GM21529 (cell line): ENCODE data around the gene SCLY.

ENCODE experiments used
- ATAC-seq: cut with Tn5 transposase; IDR thresholded peaks from one replicate; pipeline ENCODE4 v1.9.1; 2021; ENCODE audit not compliant: unreplicated experiment

Gene SCLY

DNA sequence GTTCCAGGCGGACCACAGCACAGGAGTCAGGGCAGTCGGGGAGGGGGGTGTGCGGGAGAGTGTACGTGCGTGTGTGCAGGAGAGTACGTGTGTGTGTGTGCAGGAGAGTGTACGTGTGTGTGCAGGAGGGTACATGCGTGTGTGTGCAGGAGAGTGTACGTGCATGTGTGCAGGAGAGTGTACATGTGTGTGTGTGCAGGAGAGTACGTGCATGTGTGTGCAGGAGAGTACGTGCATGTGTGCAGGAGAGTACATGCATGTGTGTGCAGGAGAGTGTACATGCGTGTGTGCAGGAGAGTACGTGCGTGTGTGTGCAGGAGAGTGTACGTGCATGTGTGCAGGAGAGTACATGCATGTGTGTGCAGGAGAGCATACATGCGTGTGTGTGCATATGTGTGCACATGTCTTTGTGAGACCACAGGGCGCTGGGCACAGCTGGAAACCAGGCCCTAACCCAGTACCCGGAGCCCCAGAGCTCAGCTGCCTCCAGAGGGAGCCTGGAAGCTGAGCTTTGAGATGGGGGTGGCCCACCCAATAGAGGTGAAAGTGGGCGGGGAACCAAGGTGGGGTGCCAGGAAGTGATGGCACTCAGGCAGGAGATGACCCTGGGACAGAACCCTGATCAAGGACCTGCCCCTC is 63.8 kb downstream of the SCLY start:
- ATAC-seq = no peak

DNA sequence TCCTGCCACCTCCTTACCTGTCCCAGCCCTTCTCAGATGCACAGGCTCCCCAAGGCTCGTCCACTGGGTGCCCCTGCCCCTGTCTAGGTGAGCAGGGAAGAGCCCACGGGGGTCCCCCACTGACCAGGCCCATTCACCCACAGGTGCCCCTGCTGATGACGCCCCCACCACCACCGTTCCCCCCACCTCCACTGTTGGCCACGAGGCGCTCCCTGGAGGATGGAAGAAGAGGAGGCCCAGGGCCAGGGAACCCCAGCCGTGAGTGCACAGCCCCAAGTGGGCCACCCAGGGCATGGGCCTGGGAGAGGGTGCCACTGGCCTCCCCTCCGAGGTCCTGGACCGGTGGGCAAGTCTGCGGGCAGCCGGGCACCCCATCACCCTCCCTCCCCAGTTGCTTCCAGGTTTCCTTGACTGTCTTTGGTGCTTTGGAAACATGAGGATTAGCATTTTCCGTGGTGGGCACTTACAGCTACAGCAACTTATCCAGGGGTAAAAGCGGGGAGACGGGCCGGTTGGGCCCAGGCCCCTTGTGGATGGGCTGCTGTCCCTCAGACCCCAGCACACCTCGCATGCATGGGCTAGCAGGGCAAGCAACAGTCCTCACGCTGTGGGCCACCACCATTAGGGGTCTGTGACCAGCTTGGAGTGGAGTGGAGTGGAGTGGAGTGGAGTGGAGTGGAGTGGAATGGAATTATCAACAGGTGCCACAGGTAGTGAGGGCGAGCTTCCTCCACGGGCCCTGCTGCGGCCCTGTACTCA is 64.5 kb downstream of the SCLY start:
- no peak for ATAC-seq

DNA sequence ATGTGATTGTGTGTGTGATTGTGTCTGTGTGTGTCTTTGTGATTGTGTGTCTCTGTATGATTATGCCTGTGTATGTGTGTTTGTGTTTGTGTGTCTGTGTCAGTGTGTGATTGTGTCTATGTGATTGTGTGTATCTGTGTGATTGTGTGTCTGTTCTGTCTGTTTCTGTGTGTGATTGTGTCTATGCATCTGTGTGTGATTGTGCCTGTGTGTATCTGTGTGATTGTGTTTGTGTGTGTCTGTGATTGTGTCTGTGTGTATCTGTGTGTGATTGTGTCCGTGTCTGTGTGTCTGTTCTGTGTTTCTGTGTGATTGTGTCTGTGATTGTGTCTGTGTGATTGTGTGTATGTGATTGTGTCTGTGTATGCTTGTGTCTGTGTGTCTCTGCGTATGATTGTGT is 65.5 kb downstream of the SCLY start:
- no peak for ATAC-seq

DNA sequence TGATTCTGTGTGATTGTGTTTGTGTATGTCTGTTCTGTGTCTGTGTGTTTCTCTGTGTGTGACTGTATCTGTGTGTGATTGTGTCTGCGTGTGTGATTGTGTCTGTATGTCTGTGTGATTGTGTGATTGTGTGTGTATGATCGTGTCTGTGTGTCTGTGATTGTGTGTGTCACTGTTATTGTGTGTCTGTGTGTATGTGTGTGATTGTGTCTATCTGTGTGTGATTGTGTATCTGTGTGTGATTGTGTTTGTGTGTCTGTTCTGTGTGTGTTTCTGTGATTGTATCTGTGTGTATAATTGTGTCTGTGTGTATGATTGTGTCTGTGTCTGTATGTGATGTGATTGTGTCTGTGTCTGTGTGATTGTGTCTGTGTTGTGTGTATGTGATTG is 66.0 kb downstream of the SCLY start:
- no peak for ATAC-seq

DNA sequence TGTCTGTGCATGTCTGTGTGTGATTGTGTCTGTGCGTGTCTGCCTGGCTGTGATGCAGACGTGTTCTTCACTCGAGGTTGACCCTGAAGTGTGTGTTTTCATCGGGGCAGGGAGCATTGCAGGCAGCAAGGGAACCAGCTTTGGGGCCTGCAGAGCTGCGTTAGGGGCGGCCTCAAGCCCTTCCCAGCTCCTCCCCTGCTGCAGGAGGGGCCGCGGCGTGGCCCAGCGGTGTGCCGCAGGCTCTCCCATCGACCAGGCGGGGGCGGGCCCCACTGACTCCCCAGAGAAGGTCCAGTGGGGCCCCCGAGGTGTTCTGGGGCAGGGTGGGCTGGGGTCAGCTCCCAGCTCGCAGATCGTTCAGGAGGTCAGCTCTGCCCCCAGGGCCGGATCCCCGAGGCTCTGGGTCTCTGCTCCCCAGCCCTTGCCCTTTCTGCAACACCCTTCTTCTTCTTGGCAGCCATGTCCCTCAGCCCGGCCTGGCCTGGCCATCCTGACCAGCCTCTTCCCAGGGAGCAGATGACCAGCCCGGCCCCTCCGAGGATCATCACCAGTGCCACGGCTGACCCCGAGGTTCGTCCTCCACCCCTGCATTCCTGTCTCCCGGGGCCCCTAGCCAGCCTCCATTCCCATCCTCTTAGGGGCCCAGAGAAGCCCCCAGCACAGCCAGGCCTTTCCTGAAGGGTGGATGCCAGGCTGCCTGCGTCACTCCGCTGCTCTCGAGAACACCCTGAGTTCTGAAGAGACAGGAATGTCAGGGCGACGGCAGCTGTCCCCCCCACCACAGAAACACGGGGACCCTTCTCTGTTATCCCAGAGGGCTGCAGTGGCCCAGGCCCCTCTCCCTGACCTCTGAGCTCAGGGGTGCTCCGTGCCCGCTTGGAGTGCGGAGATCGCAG is 66.6 kb downstream of the SCLY start:
- peak; percentile 64 for ATAC-seq

DNA sequence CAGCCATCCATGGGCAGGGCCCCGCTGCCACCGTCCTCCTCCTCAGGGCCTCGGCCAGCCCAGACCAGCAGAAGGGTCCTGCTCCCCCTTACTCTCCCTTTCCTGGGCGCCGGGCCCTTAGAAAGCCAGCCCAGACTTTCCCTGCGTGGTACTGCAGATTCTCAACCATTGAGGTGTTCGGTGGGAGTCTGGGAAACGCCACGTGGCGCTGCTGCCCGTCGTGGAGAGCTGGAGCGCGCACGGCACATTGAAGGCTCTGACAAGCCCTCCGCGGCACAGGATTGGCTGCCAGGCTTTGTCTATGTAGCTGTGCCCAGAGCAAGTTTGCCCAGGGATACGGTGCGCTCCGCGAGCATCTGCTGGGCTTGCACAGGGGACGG is 67.2 kb downstream of the SCLY start:
- no peak for ATAC-seq

DNA sequence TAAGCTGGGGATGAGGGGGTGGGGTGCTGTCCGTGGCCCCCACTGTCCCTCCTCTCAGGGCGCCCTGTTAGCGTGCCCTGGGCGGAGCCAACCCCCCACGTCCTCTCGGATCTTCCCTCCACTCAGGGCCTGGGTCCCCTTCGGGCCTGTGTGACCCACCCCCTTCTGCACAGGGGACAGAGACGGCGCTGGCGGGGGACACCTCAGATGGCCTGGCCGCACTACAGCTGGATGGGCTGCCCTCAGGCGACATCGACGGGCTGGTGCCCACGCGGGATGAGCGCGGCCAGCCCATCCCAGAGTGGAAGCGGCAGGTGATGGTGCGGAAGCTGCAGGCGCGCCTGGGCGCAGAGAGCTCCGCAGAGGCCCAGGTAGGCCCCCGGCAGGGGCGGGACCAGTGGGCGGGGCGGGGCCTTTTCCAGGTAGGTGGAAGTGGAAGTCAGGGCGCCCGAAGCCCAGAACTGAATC is 67.8 kb downstream of the SCLY start:
- ATAC-seq = no peak

DNA sequence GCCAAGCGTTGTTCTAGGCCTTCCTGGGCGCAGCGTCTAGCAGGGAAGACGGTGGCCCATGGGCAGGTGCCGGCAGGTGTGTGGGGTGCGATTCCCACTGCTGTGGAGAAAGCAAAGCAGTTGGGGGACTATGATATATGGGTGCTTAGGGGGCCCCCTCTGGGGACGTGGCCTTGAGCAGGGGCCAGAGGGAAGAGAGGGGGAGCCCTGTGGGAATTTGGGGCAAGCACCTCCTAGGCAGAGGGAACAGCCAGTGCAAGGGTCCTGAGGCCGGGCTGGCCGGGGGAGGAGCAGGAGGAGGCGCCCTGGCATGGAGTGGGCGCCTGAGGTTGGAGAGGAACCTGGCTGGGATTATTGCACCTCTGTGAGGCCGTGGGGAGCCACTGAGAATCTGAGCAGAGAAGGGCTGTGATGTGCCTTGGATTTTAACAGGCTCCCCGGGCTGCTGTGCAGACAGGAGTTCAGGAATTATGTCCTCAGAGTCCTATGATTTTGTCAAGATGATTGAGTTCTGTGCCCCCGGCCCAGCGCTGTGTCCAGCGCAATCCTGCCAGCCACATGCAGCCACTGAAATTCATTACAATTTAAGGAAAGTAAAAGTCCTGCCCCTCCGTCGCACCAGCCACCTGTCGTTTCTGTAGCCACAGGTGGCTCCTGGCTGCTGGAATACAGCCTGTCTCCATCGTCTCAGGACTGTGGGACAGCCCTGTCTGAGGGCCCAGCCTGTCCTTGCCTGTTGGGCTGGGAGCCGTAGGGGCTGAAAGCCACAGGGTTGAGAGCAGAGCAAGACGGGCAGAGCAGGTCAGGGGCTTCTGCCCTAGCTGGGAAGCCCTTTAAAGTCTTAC is 68.6 kb downstream of the SCLY start:
- no peak for ATAC-seq

DNA sequence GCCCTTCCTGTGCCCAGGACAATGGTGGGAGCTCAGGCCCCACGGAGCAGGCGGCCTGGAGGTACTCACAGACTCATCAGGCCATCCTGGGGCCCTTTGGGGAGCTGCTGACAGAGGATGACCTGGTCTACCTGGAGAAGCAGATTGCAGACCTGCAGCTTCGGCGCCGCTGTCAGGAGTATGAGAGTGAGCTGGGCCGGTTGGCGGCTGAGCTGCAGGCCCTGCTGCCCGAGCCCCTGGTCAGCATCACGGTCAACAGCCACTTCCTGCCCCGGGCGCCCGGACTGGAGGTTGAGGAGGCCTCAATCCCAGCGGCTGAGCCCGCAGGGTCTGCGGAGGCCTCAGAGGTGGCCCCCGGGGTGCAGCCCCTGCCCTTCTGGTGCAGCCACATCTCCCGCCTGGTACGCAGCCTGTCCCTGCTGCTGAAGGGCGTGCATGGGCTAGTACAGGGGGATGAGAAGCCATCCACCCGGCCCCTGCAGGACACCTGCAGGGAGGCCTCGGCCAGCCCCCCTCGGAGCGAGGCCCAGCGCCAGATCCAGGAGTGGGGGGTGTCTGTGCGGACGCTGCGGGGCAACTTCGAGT is 69.4 kb downstream of the SCLY start:
- no peak for ATAC-seq

DNA sequence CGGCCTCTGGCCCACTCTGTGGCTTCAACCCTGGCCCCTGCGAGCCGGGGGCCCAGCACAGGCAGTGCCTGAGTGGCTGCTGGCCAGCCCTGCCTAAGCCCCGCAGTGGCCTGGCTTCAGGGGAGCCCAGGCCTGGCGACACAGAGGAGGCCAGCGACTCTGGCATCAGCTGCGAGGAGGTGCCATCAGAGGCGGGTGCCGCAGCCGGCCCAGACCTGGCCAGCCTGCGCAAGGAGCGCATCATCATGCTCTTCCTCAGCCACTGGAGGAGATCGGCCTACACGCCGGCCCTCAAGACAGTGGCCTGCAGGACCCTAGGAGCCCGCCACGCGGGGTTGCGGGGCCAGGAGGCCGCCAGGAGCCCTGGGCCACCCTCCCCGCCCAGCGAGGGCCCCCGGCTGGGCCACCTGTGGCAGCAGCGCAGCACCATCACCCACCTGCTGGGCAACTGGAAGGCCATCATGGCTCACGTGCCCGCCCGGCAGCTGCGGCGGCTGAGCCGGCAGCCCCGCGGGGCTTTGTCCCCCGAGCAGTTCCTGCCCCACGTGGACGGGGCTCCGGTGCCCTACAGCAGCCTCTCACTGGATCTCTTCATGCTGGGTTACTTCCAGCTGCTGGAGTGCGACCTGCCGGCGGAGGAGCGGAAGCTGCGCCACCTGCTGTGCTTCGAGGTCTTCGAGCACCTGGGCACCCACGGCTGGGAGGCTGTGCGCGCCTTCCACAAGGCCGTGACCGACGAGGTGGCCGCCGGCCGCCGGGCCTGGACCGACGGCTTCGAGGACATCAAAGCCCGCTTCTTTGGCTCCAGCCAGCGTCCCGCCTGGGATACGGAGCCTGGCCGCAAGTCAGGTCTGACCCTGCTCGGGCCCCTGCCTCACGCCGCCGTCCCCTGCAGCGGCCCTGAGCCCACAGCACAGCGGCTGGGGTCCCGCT is 70.2 kb downstream of the SCLY start:
- no peak for ATAC-seq

DNA sequence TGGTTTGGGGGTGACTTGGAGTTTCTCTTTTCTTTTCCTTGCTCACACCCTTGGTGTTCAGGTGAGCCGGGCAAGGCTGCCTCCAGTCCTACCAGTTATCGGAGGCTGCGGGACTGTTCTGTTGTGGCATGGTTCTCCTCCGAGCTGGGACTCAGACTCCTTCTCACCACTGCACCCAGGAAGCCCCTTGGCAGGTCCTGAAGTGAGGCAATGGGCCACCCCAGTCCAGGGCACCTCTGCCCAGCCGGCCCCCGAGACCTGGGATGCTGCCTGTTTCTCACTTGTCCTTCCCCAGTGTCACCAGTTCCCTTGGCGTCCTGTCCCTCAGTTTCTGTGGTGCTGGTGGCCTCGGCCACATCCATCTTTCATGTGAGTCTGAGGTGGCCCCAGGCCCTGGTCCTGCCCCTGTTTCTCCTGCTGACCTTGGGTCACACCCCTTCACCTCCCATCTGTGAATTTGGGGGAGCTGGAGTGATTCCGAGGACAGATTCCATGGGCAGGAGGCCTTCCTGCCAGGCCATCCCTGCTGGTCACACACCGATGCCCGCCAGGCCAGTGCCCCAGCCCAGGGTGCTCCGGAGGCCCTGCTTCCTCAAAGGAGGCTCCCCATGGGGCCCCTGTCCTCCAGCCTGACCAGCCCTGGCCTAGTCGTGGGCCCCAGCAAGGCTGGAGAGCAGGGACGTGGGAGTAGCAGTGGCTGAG is 71.1 kb downstream of the SCLY start:
- no peak for ATAC-seq

DNA sequence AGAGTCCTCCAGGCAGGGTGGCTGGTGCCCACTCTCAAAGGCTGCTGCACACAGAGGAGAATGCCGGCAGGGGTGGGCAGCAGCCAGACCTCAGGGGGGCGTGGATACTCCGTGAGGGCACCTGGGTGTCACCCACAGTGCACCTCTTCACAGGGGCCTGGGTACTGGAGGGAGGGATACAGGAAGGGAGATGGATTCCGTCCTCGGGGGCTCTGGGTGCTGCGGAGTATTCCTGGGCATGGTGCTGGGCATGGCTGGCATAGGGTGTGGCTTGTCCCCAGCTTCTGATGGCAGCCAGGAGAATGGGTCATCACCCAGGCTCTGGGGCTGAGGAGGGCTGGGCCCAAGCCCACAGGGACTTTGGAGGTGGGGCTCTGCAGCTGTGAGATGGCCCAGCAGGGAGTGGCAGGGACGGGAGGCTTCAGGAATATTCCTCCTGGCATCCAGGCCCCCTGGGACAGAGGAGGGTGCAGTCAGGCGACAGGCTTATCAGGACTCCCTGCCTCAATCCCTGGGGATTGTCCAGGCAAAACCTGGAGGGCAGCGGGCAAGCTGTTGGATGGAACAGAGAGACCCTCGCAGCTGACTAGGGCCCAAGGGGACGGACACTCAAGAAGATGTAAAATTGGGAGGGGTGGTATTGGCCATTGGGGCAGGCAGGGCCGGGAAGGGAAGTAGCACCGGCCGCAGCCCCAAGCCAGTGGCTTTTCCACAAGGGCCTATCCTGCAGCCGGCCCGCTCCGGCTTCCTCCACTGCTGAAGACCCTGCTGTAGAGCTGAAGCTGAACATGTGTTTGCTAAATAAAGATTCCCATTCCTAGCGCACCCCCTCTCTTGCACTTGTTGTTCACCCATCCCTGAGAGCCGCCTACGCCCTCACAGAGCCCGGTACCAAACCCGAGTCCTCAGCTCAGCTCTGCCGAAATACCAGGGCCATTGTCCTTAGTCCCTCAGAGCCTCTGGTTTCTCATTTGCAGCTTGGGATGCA is 72.0 kb downstream of the SCLY start:
- no peak for ATAC-seq

DNA sequence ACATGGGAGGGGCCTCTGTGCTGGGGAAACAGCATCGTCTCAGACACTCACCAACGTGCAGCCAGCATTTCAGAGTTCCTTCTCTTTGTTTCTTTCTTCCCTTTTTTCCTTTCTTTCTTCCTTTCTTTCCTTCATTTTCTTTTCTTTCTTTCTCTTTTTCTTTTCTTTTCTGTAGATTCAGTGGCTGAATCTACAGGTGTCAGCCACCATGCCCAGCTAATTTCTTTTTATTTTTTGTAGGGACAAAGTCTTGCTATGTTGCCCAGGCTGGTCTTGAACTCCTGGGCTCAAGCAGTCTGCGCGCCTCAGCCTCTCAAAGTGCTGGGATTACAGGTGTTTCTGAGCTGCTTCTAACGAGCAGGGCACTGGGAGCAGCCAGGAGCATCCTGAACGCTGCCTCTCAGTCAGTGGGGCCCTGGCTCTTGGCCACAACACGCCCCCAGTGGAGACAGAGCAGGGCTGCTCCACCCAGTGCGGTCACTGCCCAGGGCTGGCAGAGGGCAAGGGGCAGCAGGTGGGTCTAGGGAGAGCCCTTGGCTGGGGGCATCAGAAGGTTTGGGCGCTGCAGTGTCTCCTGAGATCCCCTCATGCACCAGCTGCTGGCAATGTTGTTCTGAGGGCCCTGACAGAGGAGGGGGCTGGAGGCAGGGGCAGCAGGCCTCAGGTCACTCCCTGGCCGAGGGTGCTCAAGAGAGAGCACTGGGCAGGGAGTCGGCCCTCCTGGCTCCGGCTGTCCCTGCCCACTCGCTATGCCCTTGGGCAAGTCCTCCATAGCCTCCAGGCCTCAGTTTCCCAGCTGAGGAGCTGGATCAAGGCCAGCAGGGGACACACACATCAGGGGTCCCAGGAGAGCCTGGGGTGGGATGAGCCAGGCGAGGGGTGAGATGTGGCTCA is 72.9 kb downstream of the SCLY start:
- no peak for ATAC-seq

DNA sequence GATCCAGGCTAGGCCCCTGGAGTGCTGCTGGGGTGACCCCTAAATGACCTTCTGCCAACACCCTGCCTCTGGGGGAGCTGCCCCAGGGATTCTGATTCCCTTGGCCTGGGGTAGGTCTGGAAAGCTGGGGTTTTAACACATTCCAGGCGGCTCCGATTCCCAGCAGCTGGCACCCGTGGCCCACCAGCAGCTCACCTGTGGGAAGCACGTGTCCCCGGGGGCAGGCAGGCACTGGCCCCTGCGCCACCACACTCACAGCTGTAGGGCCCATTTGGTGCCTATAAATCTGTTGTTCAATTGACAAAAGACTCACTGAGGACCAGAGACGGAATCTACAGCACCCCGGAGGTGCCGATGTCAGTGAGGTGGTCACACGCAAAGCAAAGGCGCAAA is 73.6 kb downstream of the SCLY start:
- no peak for ATAC-seq

DNA sequence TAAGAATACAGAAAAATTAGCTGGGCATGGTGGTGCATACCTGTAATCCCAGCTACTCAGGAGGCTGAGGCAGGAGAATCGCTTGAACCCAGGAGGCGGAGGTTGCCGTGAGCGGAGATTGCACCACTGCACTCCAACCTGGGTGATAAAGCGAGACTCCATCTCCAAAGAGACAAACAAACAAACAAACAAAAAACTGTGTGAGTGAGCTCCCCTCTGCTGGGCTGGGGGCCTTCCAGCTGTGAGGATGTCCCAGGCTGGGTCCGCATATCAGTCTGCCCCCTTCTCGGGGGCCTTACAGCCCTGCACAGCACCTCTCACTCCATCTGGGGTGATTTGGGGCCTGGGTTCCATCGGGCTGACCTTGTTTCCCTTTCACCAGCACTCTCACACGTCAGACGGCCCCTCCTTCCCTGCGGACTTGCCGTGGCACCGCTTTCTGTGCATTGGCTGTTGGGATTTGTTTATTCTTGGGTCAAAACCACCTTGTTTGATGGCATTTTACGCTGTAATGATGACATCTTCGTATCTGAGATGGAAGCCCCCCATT is 74.9 kb downstream of the SCLY start:
- no peak for ATAC-seq

DNA sequence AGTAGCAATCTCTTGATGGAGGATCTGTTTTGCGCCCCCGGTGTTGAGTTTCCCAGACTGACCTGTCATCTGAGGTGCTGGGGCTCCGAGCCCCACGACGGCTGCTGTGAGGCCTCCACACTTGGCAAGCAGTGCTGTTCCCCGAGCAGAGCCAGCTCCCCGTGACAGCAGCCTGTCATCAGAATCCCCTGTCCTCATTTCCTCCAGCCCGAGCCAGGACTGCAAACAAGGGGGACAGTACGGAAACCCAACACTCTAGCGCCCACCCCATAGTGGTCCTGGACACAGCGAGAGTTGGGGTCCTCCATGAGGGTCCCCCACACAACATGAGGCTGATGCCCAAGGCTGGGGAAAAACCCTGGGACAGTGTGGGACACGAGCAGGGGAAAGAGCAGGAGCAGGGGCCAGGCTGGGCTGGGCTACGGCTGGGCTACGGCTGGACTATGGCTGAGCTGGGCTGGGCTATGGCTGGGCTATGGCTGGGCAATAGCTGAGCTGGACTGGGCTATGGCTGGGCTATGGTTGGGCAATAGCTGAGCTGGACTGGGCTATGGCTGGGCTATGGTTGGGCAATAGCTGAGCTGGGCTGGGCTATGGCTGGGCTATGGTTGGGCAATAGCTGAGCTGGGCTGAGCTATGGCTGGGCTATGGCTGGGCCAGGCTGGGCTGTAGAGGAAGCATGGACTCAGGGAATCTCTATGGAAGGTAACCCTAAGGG is 76.2 kb downstream of the SCLY start:
- ATAC-seq = no peak
